Loucy (cell line): ENCODE data around the gene SEMA5A.

ENCODE experiments used
- H2AFZ ChIP-seq: fragments of 200-600 bp; sonication (generic); 2 replicates; pipeline ENCODE4 v1.6.0; 2016; ENCODE audit warnings: antibody characterized with exemption, mild to moderate bottlenecking, low read length, moderate library complexity
- H3F3A ChIP-seq: fragments of 200-600 bp; 2 replicates; pipeline ENCODE4 v1.6.0; 2016; ENCODE audit warnings: antibody characterized with exemption, low read depth, mild to moderate bottlenecking
- H3K27me3 ChIP-seq: fragments of 200-600 bp; sonication (generic); 2 replicates; pipeline ENCODE4 v1.6.1; 2014; ENCODE audit warnings: low read length, mild to moderate bottlenecking; ENCODE audit not compliant: insufficient read depth, poor library complexity, severe bottlenecking
- H3K36me3 ChIP-seq: fragments of 200-600 bp; sonication (generic); 2 replicates; pipeline ENCODE4 v1.6.1; 2016; ENCODE audit warnings: low read length; ENCODE audit not compliant: insufficient read depth
- H3K4me1 ChIP-seq: fragments of 200-600 bp; sonication (generic); 2 replicates; pipeline ENCODE4 v1.5.1; 2014; ENCODE audit warnings: low read length, mild to moderate bottlenecking; ENCODE audit not compliant: insufficient read depth, poor library complexity, severe bottlenecking
- H3K4me2 ChIP-seq: fragments of 200-600 bp; sonication (generic); 2 replicates; pipeline ENCODE4 v1.6.0; 2014; ENCODE audit warnings: antibody characterized with exemption, low read length, low read depth, mild to moderate bottlenecking; ENCODE audit not compliant: poor library complexity, severe bottlenecking
- H3K4me3 ChIP-seq: fragments of 200-600 bp; sonication (generic); 2 replicates; pipeline ENCODE4 v1.5.1; 2014; ENCODE audit warnings: low read length, mild to moderate bottlenecking, mixed read lengths; ENCODE audit not compliant: poor library complexity, severe bottlenecking
- H3K79me2 ChIP-seq: fragments of 200-600 bp; sonication (generic); 2 replicates; pipeline ENCODE4 v1.6.1; 2014; ENCODE audit warnings: low read length; ENCODE audit not compliant: insufficient read depth
- H3K9ac ChIP-seq: fragments of 200-600 bp; sonication (generic); 2 replicates; pipeline ENCODE4 v1.6.0; 2014; ENCODE audit warnings: mild to moderate bottlenecking, low read depth, low read length, moderate library complexity; ENCODE audit not compliant: poor library complexity, severe bottlenecking
- H3K9me2 ChIP-seq: fragments of 200-600 bp; sonication (generic); replicated peaks from 2 replicates; pipeline ENCODE4 v1.6.1; 2016; ENCODE audit warnings: low read depth, low read length, mixed read lengths
- H3K9me3 ChIP-seq: fragments of 200-600 bp; sonication (generic); 2 replicates; pipeline ENCODE4 v1.6.1; 2014; ENCODE audit warnings: mild to moderate bottlenecking, antibody characterized with exemption, low read length, low read depth; ENCODE audit not compliant: insufficient read depth
- H4K20me1 ChIP-seq: fragments of 200-600 bp; sonication (generic); 2 replicates; pipeline ENCODE4 v1.6.0; 2014; ENCODE audit warnings: antibody characterized with exemption, low read length, mild to moderate bottlenecking; ENCODE audit not compliant: insufficient read depth, poor library complexity, severe bottlenecking
- EZH2phosphoT487 ChIP-seq: fragments of 200-600 bp; IDR thresholded peaks from 2 replicates; pipeline ENCODE4 v1.6.1; 2018; ENCODE audit warnings: antibody characterized with exemption, mild to moderate bottlenecking, moderate library complexity, borderline replicate concordance
- TF ChIP-seq, protein P1 (sequence below): fragments of 200-600 bp; sonication (generic); conservative IDR thresholded peaks from 2 replicates; pipeline ENCODE4 v1.5.1; 2014; ENCODE audit warnings: mild to moderate bottlenecking, antibody characterized with exemption, low read length

Gene SEMA5A

DNA sequence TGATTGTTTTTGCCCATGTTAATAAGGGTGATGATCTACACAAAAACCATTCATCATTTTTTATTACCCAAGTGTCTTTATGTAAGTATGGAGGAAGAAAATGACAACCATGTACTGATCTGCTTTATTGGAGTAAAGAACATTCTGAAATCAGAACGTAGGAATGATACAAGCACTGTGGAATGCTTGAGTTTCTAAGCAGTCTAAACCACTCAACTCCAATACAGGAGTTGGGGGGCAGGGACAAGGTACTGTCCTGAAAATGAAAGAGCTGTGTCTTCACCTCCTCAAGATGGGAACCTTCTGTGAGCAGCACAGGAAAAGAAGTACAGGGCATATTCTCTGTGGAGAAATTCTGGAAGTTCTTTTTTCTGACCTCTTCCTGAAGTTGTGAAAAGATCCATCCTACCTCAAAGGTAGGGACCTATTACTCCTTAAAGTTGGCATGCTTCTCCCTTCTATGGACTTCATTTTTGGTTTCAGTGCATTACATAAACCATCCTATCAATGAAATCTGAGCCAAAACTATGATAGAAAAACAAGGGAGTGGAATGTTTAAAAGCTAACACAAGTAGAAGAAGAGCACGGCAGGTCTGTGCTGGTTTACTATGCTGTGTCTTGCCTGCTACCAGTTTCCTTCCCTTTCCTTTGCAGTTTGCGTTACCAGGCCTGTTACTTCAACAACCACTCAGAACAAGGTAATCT lies 202.6 kb downstream of the SEMA5A start:
- H3F3A ChIP-seq = no peaks in the 10 kb centered on the region
- no peaks in the 10 kb centered on the region for H3K9me2 ChIP-seq
- TF ChIP-seq EZH2phosphoT487 = no peak
- TF ChIP-seq, protein P1, sequence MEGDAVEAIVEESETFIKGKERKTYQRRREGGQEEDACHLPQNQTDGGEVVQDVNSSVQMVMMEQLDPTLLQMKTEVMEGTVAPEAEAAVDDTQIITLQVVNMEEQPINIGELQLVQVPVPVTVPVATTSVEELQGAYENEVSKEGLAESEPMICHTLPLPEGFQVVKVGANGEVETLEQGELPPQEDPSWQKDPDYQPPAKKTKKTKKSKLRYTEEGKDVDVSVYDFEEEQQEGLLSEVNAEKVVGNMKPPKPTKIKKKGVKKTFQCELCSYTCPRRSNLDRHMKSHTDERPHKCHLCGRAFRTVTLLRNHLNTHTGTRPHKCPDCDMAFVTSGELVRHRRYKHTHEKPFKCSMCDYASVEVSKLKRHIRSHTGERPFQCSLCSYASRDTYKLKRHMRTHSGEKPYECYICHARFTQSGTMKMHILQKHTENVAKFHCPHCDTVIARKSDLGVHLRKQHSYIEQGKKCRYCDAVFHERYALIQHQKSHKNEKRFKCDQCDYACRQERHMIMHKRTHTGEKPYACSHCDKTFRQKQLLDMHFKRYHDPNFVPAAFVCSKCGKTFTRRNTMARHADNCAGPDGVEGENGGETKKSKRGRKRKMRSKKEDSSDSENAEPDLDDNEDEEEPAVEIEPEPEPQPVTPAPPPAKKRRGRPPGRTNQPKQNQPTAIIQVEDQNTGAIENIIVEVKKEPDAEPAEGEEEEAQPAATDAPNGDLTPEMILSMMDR = no peak
- H3K9ac ChIP-seq = no peak overlapping the region
- no peaks in the 10 kb centered on the region for H3K4me1 ChIP-seq
- no peak overlapping the region for H2AFZ ChIP-seq
- H3K4me2 ChIP-seq = no peak overlapping the region
- no peaks in the 10 kb centered on the region; the same call in 1 of the 2 replicates for H3K9me3 ChIP-seq
- no peaks in the 10 kb centered on the region for H3K27me3 ChIP-seq
- no peaks in the 10 kb centered on the region for H3K36me3 ChIP-seq
- H4K20me1 ChIP-seq = no peaks in the 10 kb centered on the region
- no peaks in the 10 kb centered on the region for H3K79me2 ChIP-seq
- no peak overlapping the region for H3K4me3 ChIP-seq

DNA sequence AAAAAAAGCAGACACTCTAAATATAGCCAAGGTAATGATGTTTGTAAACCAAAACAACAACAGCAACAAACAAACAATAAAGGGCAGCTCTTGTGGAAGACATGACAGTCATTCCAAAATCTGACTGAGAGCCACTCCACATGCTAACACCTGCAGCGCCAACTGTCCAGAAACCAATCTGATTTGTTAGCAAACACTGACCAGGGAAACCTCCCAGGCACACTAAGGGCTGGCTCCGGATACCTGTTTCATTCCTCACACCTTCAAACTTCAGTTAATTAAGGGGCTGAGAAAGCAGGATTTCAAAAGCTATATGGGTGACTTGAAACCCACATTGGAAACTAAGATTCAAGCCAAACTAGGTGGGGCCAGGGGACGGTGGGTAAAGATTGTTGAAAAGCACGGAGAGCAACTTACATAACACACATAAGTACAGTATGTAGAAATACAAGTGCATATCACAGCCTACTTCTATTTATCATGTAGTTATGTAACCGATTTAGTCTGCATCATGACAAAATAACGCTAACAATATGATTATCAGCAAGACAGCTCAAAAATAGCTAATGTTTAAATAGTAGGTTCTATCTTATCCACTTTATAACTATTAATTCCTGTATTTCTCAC lies 203.6 kb downstream of the SEMA5A start:
- H3K27me3 ChIP-seq = no peaks in the 10 kb centered on the region
- H3K4me3 ChIP-seq = no peak overlapping the region
- no peaks in the 10 kb centered on the region for H3K4me1 ChIP-seq
- no peak overlapping the region for H2AFZ ChIP-seq
- no peak for TF ChIP-seq EZH2phosphoT487
- TF ChIP-seq, protein P1 = no peak
- H4K20me1 ChIP-seq = no peaks in the 10 kb centered on the region
- no peaks in the 10 kb centered on the region; the same call in 1 of the 2 replicates for H3K9me3 ChIP-seq
- no peaks in the 10 kb centered on the region for H3F3A ChIP-seq
- no peak overlapping the region for H3K9ac ChIP-seq
- no peaks in the 10 kb centered on the region for H3K79me2 ChIP-seq
- no peaks in the 10 kb centered on the region for H3K36me3 ChIP-seq
- no peaks in the 10 kb centered on the region for H3K9me2 ChIP-seq
- H3K4me2 ChIP-seq = no peak overlapping the region

DNA sequence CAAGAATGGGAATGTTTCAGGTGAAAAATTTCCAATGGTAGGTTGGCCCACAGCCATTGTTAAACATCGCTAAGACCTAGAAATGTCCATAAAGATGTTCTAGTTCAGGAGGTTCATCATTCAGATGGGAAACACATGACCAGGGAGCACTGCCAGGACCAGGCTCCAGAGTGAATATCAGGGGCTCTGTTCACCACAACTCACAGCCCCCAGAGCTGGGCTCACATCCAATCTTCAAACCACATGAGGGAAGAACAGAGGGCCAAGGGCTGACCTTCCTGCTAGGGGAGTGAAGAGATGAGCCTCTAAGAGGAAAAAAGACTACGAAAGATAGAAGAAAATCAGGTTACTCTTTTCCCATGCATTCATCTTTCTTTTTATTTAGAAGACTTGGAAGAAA lies 205.8 kb downstream of the SEMA5A start:
- Histone ChIP-seq H3K9ac (no peak overlapping the region), H2AFZ (no peak overlapping the region), H3K79me2 (no peaks in the 10 kb centered on the region), H3K27me3 (no peaks in the 10 kb centered on the region), H3F3A (no peaks in the 10 kb centered on the region), H3K36me3 (no peaks in the 10 kb centered on the region), H4K20me1 (no peaks in the 10 kb centered on the region), H3K4me1 (no peaks in the 10 kb centered on the region), H3K4me3 (no peak overlapping the region), H3K9me2 (no peaks in the 10 kb centered on the region), H3K9me3 (no peaks in the 10 kb centered on the region; the same call in 1 of the 2 replicates), H3K4me2 (no peak overlapping the region)
- no peak for TF ChIP-seq EZH2phosphoT487
